OCI-LY7 (cell line): ENCODE measurements around the gene SNRNP48. TPM values are rescaled to one million over a fixed set of nuclear protein-coding genes. Genes with fewer than 3 reads are reported as not detected.

ENCODE experiments used
- BruUV-seq: library from RNA; stranded (reverse); fragments of 400-500 nt; replicated peaks from 2 replicates; lab custom pipeline; 2021; lab: Mats Ljungman, UMichigan
- CTCF ChIA-PET: fragments of 300-600 bp; sonication (Branson Sonifier 250); formaldehyde crosslinking; loops from one replicate; lab custom pipeline; 2022; ENCODE audit warnings: antibody characterized with exemption; ENCODE audit not compliant: unreplicated experiment; lab: Charles Lee
- POLR2A ChIA-PET: fragments of 300-600 bp; sonication (Branson Sonifier 250); formaldehyde crosslinking; loops from one replicate; lab custom pipeline; 2022; ENCODE audit warnings: antibody characterized with exemption; lab: Charles Lee
- DNase-seq: peaks from one replicate; pipeline ENCODE4 v3.0.0-alpha.2; 2015; ENCODE audit warnings: low spot score
- H2AFZ ChIP-seq: fragments of 200-600 bp; sonication (generic), shearing (Covaris generic); 2 replicates; pipeline ENCODE4 v1.6.1; 2014; ENCODE audit warnings: mild to moderate bottlenecking, antibody characterized with exemption, low read length, moderate library complexity
- H3K27ac ChIP-seq: fragments of 200-600 bp; sonication (generic); 2 replicates; pipeline ENCODE4 v1.5.1; 2014; ENCODE audit warnings: mixed run types, low read depth, mild to moderate bottlenecking, moderate library complexity, low read length, inconsistent platforms; ENCODE audit not compliant: poor library complexity, severe bottlenecking
- H3K36me3 ChIP-seq: fragments of 200-600 bp; sonication (generic); 2 replicates; pipeline ENCODE4 v1.6.1; 2014; ENCODE audit warnings: mild to moderate bottlenecking, antibody characterized with exemption, low read length, moderate library complexity, mixed read lengths; ENCODE audit not compliant: insufficient read depth
- H3K4me1 ChIP-seq: fragments of 200-600 bp; sonication (generic); 2 replicates; pipeline ENCODE4 v1.5.1; 2014; ENCODE audit warnings: mild to moderate bottlenecking, low read length; ENCODE audit not compliant: insufficient read depth, poor library complexity, severe bottlenecking
- H3K4me2 ChIP-seq: fragments of 200-600 bp; sonication (generic); 2 replicates; pipeline ENCODE4 v1.6.1; 2014; ENCODE audit warnings: mild to moderate bottlenecking, low read length
- H3K4me3 ChIP-seq: fragments of 200-600 bp; sonication (generic); 2 replicates; pipeline ENCODE4 v1.5.1; 2014; ENCODE audit warnings: mild to moderate bottlenecking, low read depth, low read length; ENCODE audit not compliant: poor library complexity, severe bottlenecking
- H3K79me2 ChIP-seq: fragments of 200-600 bp; sonication (generic); 2 replicates; pipeline ENCODE4 v1.6.1; 2016; ENCODE audit warnings: low read depth, mild to moderate bottlenecking, low read length, moderate library complexity, mixed read lengths; ENCODE audit not compliant: insufficient read depth
- H3K9me2 ChIP-seq: fragments of 200-600 bp; sonication (generic); 2 replicates; pipeline ENCODE4 v1.6.1; 2016; ENCODE audit warnings: mild to moderate bottlenecking, low read length, mixed read lengths; ENCODE audit not compliant: insufficient read depth
- H3K9me3 ChIP-seq: fragments of 200-600 bp; sonication (generic); 2 replicates; pipeline ENCODE4 v1.6.1; 2014; ENCODE audit warnings: mild to moderate bottlenecking, mixed run types, low read length, mixed read lengths
- H4K20me1 ChIP-seq: fragments of 200-600 bp; sonication (generic); 2 replicates; pipeline ENCODE4 v1.6.1; 2014; ENCODE audit warnings: mild to moderate bottlenecking, antibody characterized with exemption, low read length, moderate library complexity, mixed read lengths; ENCODE audit not compliant: insufficient read depth
- EZH2phosphoT487 ChIP-seq: fragments of 200-600 bp; sonication (generic); IDR thresholded peaks from 2 replicates; pipeline ENCODE4 v1.6.1; 2018; ENCODE audit warnings: low read depth, borderline replicate concordance, mild to moderate bottlenecking, mixed run types, antibody characterized with exemption, low read length, moderate library complexity, mixed read lengths
- intact Hi-C: fragments of 100-400 bp; cut with micrococcal nuclease; formaldehyde crosslinking; loops from one replicate; pipeline ENCODE4 v1.10.0; 2022; ENCODE audit not compliant: unreplicated experiment
- total RNA-seq, 2 experiments: library from RNA; depleted of rRNA in 1 of 2; stranded (reverse); fragments of >200 nt in 1 of 2; shearing (Covaris generic) in 1 of 2; gene quantifications; 2 replicates each; pipeline ENCODE4 v1.2.3, GENCODE V29; 2014 to 2022
- TF ChIP-seq, protein P1 (sequence below): fragments of 200-600 bp; sonication (generic); conservative IDR thresholded peaks from 2 replicates; pipeline ENCODE4 v1.5.1; 2014; ENCODE audit warnings: mild to moderate bottlenecking, antibody characterized with exemption, low read length, moderate library complexity, mixed read lengths

Gene SNRNP48
- total RNA-seq, 2 experiments from 2014 or later = 24.1 to 30.2 TPM

DNA sequence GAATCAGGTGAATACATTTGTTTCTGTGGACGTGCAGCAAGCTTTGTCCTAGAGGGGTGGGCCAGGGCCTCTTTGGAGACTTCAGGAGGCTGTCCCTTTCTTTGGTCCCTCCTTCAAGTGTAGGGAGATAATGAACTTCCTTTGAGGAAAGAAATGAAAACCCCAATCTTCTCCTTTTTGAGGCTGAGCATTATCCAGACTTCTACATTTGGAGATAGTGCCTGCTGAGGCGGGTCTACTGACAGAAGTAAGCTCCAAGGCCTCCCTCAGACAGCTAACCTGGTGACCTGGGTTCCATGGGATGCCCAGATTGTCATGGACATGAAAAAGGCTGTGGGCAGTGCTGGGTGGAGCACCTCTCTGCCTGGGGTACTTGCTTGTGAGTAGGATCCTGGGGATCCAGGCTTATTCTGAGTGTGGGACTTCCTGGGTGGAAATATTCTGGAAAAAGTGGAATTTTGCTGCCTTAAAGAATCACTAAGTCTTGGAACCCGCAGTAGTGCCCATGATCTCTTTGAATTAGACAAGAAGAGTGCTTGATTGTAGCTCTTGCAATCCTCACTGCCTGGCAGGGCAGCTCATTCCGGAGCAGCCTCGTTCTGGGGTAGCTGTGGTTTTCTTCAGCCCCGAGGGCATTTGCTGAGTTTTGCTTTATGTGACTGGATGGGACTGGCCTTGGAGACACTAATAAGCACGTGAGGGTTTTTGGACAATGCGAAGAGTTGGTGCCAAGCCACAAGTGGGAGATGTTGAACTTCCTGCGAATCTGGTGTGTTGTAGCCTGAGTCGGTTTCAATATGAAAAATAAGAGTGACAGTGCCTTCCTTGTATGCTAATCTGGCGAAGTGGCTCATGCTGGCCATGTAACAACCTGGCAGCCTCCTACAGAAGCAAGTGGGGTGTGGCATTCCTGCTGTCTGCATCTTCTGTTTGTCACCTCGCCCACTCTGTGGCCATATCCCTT is 28.1 kb downstream of the SNRNP48 start:
- Histone ChIP-seq H3K79me2 (no peaks in the 10 kb centered on the region), H3K36me3 (peaks cover 11% of the 10 kb centered on the region; the same call in 1 of the 2 replicates), H3K4me1 (no peaks in the 10 kb centered on the region), H3K27ac (no peak overlapping the region), H2AFZ (no peak overlapping the region), H3K4me3 (no peak overlapping the region), H3K9me3 (no peaks in the 10 kb centered on the region), H4K20me1 (no peaks in the 10 kb centered on the region), H3K9me2 (no peaks in the 10 kb centered on the region), H3K4me2 (no peak overlapping the region)
- CTCF ChIA-PET = no interaction called here
- no peak for TF ChIP-seq EZH2phosphoT487
- TF ChIP-seq, protein P1, sequence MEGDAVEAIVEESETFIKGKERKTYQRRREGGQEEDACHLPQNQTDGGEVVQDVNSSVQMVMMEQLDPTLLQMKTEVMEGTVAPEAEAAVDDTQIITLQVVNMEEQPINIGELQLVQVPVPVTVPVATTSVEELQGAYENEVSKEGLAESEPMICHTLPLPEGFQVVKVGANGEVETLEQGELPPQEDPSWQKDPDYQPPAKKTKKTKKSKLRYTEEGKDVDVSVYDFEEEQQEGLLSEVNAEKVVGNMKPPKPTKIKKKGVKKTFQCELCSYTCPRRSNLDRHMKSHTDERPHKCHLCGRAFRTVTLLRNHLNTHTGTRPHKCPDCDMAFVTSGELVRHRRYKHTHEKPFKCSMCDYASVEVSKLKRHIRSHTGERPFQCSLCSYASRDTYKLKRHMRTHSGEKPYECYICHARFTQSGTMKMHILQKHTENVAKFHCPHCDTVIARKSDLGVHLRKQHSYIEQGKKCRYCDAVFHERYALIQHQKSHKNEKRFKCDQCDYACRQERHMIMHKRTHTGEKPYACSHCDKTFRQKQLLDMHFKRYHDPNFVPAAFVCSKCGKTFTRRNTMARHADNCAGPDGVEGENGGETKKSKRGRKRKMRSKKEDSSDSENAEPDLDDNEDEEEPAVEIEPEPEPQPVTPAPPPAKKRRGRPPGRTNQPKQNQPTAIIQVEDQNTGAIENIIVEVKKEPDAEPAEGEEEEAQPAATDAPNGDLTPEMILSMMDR = no peak
- BruUV-seq = no TSS peak
- POLR2A ChIA-PET = no interaction called here
- DNase-seq = no peak
- intact Hi-C loops = loop anchor here (10.0 kb wide), 1 partner anchor 377 kb away; no protein-coding TSS in a partner anchor

DNA sequence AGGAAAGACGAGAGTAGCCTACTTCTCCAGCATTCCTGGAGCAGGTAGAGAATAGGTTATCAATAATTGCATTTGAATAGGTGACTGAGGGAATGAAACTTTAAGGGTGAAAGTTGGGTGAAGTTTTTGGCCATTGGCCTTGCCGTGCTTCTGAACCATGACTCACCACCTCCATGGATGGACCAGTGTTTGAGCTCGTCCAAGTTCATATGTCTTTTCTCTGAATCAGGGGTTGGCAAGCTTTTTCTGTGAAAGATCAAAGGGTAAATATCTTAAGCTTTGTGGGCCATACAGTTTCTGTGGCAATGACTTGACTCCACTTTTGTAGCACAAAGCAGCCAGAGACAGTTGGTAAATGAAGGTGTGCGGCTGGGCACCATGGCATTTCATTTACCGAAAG is 31.8 kb downstream of the SNRNP48 start:
- Histone ChIP-seq H2AFZ (no peak overlapping the region), H3K4me3 (no peak overlapping the region), H3K4me2 (no peak overlapping the region), H3K4me1 (no peaks in the 10 kb centered on the region), H3K79me2 (no peaks in the 10 kb centered on the region), H4K20me1 (no peaks in the 10 kb centered on the region), H3K9me3 (no peaks in the 10 kb centered on the region), H3K36me3 (no peaks in the 10 kb centered on the region), H3K9me2 (no peaks in the 10 kb centered on the region), H3K27ac (no peak overlapping the region)
- TF ChIP-seq, protein P1 = no peak
- no peak for TF ChIP-seq EZH2phosphoT487
- intact Hi-C loops = no loop called here
- CTCF ChIA-PET = interaction anchor here (0.8 kb wide), 1 partner anchor 10 kb away, joined by 3 read pairs; no protein-coding TSS in a partner anchor
- DNase-seq = no peak
- no TSS peak for BruUV-seq
- POLR2A ChIA-PET = interaction anchor here (0.6 kb wide), 1 partner anchor 68 kb away, joined by 3 read pairs; no protein-coding TSS in a partner anchor
